ENCODE data around the gene KNDC1.

The KNDC1 gene

GRCh38 chr10:133165556-133166503 is 5.8 kb downstream of the KNDC1 start:
- H3K4me3 ChIP-seq (replicated peaks; ENCODE audit: low read depth, low read length): no peak overlapping the region
- no peak for DNase-seq (ENCODE audit: extremely low read depth, insufficient read length)
- TF ChIP-seq CTCF (IDR thresholded peaks at IDR 0.05; ENCODE audit: insufficient read depth, low read length, poor library complexity, severe bottlenecking): no peak
- no peaks in the 10 kb centered on the region for H3K36me3 ChIP-seq (ENCODE audit: control insufficient read depth, insufficient read depth, low read length)
- H3K27me3 ChIP-seq (replicated peaks; ENCODE audit: control insufficient read depth, insufficient read depth, low read length): no peaks in the 10 kb centered on the region

GRCh38 chr10:133166504-133166827 is 6.4 kb downstream of the KNDC1 start:
- Histone ChIP-seq H3K27me3 (replicated peaks; ENCODE audit: control insufficient read depth, insufficient read depth, low read length) (no peaks in the 10 kb centered on the region), H3K36me3 (ENCODE audit: control insufficient read depth, insufficient read depth, low read length) (no peaks in the 10 kb centered on the region), H3K4me3 (replicated peaks; ENCODE audit: low read depth, low read length) (no peak overlapping the region)
- no peak for DNase-seq (ENCODE audit: extremely low read depth, insufficient read length)
- no peak for TF ChIP-seq CTCF (IDR thresholded peaks at IDR 0.05; ENCODE audit: insufficient read depth, low read length, poor library complexity, severe bottlenecking)

GRCh38 chr10:133166828-133167692 is 7.0 kb downstream of the KNDC1 start:
- DNase-seq (ENCODE audit: extremely low read depth, insufficient read length): no peak
- Histone ChIP-seq H3K27me3 (replicated peaks; ENCODE audit: control insufficient read depth, insufficient read depth, low read length) (no peaks in the 10 kb centered on the region), H3K4me3 (replicated peaks; ENCODE audit: low read depth, low read length) (no peak overlapping the region), H3K36me3 (ENCODE audit: control insufficient read depth, insufficient read depth, low read length) (no peaks in the 10 kb centered on the region)
- no peak for TF ChIP-seq CTCF (IDR thresholded peaks at IDR 0.05; ENCODE audit: insufficient read depth, low read length, poor library complexity, severe bottlenecking)

GRCh38 chr10:133167693-133168616 is 7.9 kb downstream of the KNDC1 start:
- Histone ChIP-seq H3K36me3 (ENCODE audit: control insufficient read depth, insufficient read depth, low read length) (no peaks in the 10 kb centered on the region), H3K27me3 (replicated peaks; ENCODE audit: control insufficient read depth, insufficient read depth, low read length) (no peaks in the 10 kb centered on the region), H3K4me3 (replicated peaks; ENCODE audit: low read depth, low read length) (no peak overlapping the region)
- TF ChIP-seq CTCF (IDR thresholded peaks at IDR 0.05; ENCODE audit: insufficient read depth, low read length, poor library complexity, severe bottlenecking): no peak
- no peak for DNase-seq (ENCODE audit: extremely low read depth, insufficient read length)

GRCh38 chr10:133168617-133169031 is 8.6 kb downstream of the KNDC1 start:
- TF ChIP-seq CTCF (IDR thresholded peaks at IDR 0.05; ENCODE audit: insufficient read depth, low read length, poor library complexity, severe bottlenecking): no peak
- DNase-seq (ENCODE audit: extremely low read depth, insufficient read length): no peak
- Histone ChIP-seq H3K36me3 (ENCODE audit: control insufficient read depth, insufficient read depth, low read length) (no peaks in the 10 kb centered on the region), H3K4me3 (replicated peaks; ENCODE audit: low read depth, low read length) (no peak overlapping the region), H3K27me3 (replicated peaks; ENCODE audit: control insufficient read depth, insufficient read depth, low read length) (no peaks in the 10 kb centered on the region)
